IPS-20b (cell line): ENCODE data around the gene ZSWIM1.

ENCODE experiments used
- H3K27ac ChIP-seq: one replicate; pipeline ENCODE4 v1.5.1; 2013; ENCODE audit warnings: low read length
- H3K27me3 ChIP-seq: 2 replicates; pipeline ENCODE4 v1.6.1; 2013; ENCODE audit warnings: mild to moderate bottlenecking, low read length, inconsistent platforms; ENCODE audit not compliant: insufficient read depth
- H3K36me3 ChIP-seq: 2 replicates; pipeline ENCODE4 v1.6.1; 2013; ENCODE audit warnings: low read depth, mild to moderate bottlenecking, inconsistent platforms, low read length, moderate library complexity; ENCODE audit not compliant: insufficient read depth
- H3K4me1 ChIP-seq: 2 replicates; pipeline ENCODE4 v1.6.1; 2013; ENCODE audit warnings: mild to moderate bottlenecking, control low read depth, inconsistent platforms, low read length, moderate library complexity; ENCODE audit not compliant: insufficient read depth
- H3K4me3 ChIP-seq: 2 replicates; pipeline ENCODE4 v1.5.1; 2013; ENCODE audit warnings: mild to moderate bottlenecking, low read length, inconsistent platforms
- H3K9ac ChIP-seq: 2 replicates; pipeline ENCODE4 v1.6.1; 2013; ENCODE audit warnings: low read depth, mild to moderate bottlenecking, inconsistent platforms, low read length, moderate library complexity
- H3K9me3 ChIP-seq: 2 replicates; pipeline ENCODE4 v1.6.1; 2013; ENCODE audit warnings: mild to moderate bottlenecking, low read depth, low read length, inconsistent platforms; ENCODE audit not compliant: insufficient read depth

ZSWIM1 gene

GRCh38 chr20:45874576-45874975, 6.5 kb upstream of the ZSWIM1 start:
- Histone ChIP-seq H3K27me3 (no peaks in the 10 kb centered on the region), H3K4me3 (no peak overlapping the region), H3K9ac (no peak overlapping the region), H3K4me1 (no peaks in the 10 kb centered on the region), H3K27ac (no peak overlapping the region), H3K36me3 (peaks cover 18% of the 10 kb centered on the region), H3K9me3 (no peaks in the 10 kb centered on the region)

DNA sequence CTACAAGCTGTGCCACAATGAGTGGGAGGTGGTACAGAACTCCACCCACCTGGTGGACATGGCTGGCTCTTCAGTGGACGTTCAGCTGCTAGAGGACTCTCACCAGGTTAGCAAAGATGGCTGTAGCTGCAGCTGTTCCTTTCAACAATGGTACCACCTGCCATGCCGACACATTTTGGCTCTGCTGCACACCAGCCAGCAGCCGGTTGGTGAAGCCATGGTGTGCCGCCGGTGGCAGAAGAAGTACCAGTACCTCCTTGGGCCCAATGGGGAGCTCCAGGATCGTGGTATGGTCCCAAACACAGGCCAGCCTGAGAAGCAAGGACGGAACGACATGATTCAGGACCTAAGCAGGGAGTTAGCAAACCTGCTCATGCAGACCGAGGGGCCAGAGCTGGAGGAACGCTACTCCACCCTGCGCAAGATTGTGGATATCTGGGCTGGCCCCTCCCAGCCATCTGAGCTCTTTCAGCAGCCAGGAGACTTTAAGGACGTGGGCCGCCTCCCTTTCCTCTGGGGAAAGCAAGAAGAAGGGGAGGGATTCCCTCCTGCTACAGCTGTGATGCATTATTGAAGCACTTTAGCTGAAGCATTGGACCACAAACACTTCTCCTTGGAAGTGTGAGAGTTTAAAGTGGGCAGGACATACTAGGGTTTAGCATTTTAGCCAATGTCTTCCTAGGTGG, 2.8 kb upstream of the ZSWIM1 start:
- H3K9ac ChIP-seq = no peak overlapping the region

GRCh38 chr20:45882469-45883099, 1.6 kb downstream of the ZSWIM1 start:
- Histone ChIP-seq H3K4me1 (no peaks in the 10 kb centered on the region), H3K9me3 (no peaks in the 10 kb centered on the region), H3K4me3 (no peak overlapping the region), H3K9ac (no peak overlapping the region), H3K27ac (no peak overlapping the region), H3K36me3 (peaks cover 41% of the 10 kb centered on the region), H3K27me3 (no peaks in the 10 kb centered on the region)

More for the DNA sequence above, 2.8 kb upstream of the ZSWIM1 start:
- Histone ChIP-seq H3K36me3 (peaks cover 29% of the 10 kb centered on the region), H3K9me3 (no peaks in the 10 kb centered on the region), H3K27me3 (no peaks in the 10 kb centered on the region), H3K27ac (no peak overlapping the region), H3K4me1 (no peaks in the 10 kb centered on the region), H3K4me3 (no peak overlapping the region)

- Histone ChIP-seq H3K36me3 (peaks cover 38% of the 10 kb centered on the region), H3K9me3 (no peaks in the 10 kb centered on the region), H3K4me1 (no peaks in the 10 kb centered on the region), H3K9ac (no peak overlapping the region), H3K27ac (no peak overlapping the region), H3K4me3 (no peak overlapping the region), H3K27me3 (no peaks in the 10 kb centered on the region)
These were observed 2.1 kb downstream of the ZSWIM1 start for GRCh38 chr20:45883100-45883469.

GRCh38 chr20:45886590-45887345, 5.7 kb downstream of the ZSWIM1 start:
- no peaks in the 10 kb centered on the region for H3K9me3 ChIP-seq
- no peaks in the 10 kb centered on the region for H3K4me1 ChIP-seq
- H3K4me3 ChIP-seq = no peak overlapping the region
- no peak overlapping the region for H3K27ac ChIP-seq
- no peaks in the 10 kb centered on the region for H3K27me3 ChIP-seq
- no peak overlapping the region for H3K9ac ChIP-seq
- peaks cover 43% of the 10 kb centered on the region for H3K36me3 ChIP-seq

DNA sequence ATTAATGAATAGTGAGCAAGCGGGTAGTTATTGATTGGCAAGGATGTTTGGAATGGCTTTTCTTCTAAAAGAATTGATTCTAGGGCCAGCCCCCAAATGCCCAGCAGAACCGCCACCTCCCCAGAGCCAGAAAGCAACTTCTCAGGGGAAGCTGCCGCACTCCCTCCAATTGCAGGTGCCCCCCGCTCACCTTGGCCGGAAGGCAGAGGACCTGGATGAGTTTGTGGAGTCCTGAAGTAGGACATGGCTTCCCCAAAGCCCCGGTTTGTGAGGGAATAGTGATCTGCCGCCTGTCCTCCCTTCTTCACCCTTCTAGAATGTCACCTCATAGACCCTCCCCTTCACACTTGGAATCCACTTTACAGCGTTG, 6.3 kb downstream of the ZSWIM1 start, which contains the start of gene SPATA25:
TSS of gene SPATA25 (minus strand) at position 277 of the 370 bp plus-strand sequence. CDS start at position 245, 32 bp downstream.
- Histone ChIP-seq H3K27ac (no peak within 1 kb of the TSS), H3K9ac (no peak within 1 kb of the TSS), H3K4me1 (no peaks in the 10 kb centered on the region), H3K4me3 (no peak within 1 kb of the TSS), H3K9me3 (no peaks in the 10 kb centered on the region), H3K36me3 (peaks cover 41% of the 10 kb centered on the region), H3K27me3 (no peaks in the 10 kb centered on the region)

GRCh38 chr20:45888681-45889080, 7.7 kb downstream of the ZSWIM1 start:
- no peak overlapping the region for H3K4me3 ChIP-seq
- no peaks in the 10 kb centered on the region for H3K27me3 ChIP-seq
- H3K27ac ChIP-seq = no peak overlapping the region
- no peak overlapping the region for H3K9ac ChIP-seq
- no peaks in the 10 kb centered on the region for H3K9me3 ChIP-seq
- no peaks in the 10 kb centered on the region for H3K4me1 ChIP-seq
- H3K36me3 ChIP-seq = peaks cover 36% of the 10 kb centered on the region

DNA sequence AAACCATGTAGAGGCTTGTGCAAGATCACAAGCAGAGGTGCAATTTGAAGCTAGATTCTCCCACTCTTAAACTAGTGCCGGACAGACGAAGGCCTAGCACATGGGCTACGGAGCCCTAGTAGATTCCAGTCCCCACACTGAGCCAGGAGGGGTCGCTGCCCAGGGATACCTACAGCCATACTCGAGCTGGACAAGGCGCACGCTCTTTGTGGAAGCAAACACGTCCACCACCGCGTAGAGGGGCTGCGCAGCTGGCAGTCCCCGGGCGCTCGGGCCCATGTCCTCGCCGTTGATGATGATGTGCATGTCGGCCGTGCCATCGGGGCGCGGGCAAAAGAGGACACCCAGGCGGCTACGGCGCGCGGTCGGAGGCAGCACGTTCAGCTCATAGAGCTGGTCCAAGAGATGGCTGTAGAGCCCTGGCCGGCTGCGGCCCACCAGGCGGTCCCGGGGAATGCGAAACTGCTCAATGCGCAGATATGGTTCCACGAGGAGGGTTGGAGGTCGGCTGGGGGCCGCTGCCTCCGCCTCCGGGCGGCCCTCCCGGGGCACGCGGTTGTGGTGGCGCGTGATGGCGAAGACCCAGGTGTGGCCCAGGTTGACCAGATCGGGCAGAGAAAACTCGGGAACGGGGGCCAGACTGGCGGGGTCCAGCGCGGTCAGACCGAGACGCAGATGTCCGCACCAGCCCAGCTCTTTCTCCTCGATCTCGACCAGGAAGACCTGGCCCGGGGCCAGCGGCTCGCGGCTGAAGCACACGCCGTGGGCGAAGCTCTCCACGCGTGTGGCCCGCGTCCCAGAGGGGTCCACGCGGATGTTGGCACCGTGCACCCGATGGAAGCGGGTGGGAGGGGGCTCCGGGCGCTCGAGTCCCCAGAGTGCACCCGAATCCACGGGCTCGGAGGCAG, 9.3 kb downstream of the ZSWIM1 start:
- Histone ChIP-seq H3K4me1 (no peaks in the 10 kb centered on the region), H3K9me3 (no peaks in the 10 kb centered on the region), H3K9ac (peak overlapping the region; percentile 88; the same call in 1 of the 2 replicates), H3K27ac (no peak overlapping the region), H3K4me3 (peak overlapping the region; percentile 81), H3K27me3 (no peaks in the 10 kb centered on the region), H3K36me3 (peaks cover 38% of the 10 kb centered on the region)

GRCh38 chr20:45890985-45891983, 10.3 kb downstream of the ZSWIM1 start, which contains the start of the genes CTSA and NEURL2:
Gene CTSA, plus strand, starts transcription at chr20:45891335. Its CDS starts 234 bp downstream, at chr20:45891569.
Gene NEURL2, minus strand, starts transcription at chr20:45891208. Its CDS starts 217 bp downstream, at chr20:45890991.
- Histone ChIP-seq H3K4me1 (no peaks in the 10 kb centered on the region), H3K36me3 (peaks cover 37% of the 10 kb centered on the region), H3K4me3 (peak within 1 kb of the TSS; percentile 81), H3K27ac (peak within 1 kb of the TSS; percentile 43), H3K9me3 (no peaks in the 10 kb centered on the region), H3K27me3 (no peaks in the 10 kb centered on the region), H3K9ac (peak within 1 kb of the TSS; percentile 88)

DNA sequence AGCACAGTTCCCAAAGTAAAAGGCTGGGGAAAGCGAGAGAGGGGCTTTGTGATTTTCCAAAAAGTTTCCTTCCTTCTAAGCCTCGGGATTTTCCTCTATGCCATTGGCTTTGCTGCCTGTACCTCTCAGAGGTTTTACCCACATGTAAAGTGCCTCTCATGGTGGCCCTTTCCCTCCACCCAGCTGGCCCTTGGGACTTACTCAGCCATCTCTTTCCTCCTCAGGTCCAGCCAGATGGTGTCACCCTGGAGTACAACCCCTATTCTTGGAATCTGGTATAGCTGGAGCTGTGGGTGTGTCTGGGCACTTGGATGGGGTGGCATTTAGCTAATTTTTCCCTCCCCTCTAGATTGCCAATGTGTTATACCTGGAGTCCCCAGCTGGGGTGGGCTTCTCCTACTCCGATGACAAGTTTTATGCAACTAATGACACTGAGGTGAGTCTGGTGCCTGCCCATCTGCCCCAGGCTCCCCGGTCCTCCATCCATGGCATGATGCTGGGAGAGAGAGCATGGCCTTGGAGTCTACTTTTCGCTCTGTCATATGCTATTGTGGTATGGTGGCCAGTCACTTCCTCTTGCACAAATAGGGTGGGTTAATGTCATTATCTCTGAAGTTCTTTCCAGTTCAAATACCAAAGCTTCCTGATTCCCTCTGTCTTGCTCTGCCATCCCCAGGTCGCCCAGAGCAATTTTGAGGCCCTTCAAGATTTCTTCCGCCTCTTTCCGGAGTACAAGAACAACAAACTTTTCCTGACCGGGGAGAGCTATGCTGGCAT, 11.2 kb downstream of the ZSWIM1 start:
- peak overlapping the region; percentile 81 for H3K4me3 ChIP-seq
- no peak overlapping the region for H3K27ac ChIP-seq
- H3K36me3 ChIP-seq = peaks cover 43% of the 10 kb centered on the region

More for the DNA sequence above, 11.2 kb downstream of the ZSWIM1 start:
- peak overlapping the region; percentile 88; the same call in 1 of the 2 replicates for H3K9ac ChIP-seq
- no peaks in the 10 kb centered on the region for H3K4me1 ChIP-seq
- H3K27me3 ChIP-seq = no peaks in the 10 kb centered on the region
- H3K9me3 ChIP-seq = no peaks in the 10 kb centered on the region
